ENCODE results near the gene EGFL6.

DNA sequence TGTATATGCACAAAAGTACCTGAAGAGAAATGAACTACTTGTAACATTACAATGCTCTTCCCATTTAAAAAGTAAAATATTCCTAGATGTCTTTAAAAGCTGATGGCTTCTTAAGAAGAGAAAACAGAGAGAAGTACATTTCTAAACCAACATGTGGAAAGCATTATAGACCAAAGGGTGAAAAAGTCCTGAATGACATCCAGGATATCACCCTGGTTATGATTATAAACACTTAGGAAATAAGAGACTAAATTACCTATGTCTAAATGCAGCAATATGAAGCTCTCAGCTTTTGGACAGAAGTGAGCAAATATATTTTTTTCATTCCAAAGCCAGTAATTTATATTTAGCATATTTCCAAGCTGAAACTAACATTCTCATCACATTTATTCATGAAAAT is 21.7 kb upstream of the EGFL6 start:
- TF ChIP-seq, protein P1, sequence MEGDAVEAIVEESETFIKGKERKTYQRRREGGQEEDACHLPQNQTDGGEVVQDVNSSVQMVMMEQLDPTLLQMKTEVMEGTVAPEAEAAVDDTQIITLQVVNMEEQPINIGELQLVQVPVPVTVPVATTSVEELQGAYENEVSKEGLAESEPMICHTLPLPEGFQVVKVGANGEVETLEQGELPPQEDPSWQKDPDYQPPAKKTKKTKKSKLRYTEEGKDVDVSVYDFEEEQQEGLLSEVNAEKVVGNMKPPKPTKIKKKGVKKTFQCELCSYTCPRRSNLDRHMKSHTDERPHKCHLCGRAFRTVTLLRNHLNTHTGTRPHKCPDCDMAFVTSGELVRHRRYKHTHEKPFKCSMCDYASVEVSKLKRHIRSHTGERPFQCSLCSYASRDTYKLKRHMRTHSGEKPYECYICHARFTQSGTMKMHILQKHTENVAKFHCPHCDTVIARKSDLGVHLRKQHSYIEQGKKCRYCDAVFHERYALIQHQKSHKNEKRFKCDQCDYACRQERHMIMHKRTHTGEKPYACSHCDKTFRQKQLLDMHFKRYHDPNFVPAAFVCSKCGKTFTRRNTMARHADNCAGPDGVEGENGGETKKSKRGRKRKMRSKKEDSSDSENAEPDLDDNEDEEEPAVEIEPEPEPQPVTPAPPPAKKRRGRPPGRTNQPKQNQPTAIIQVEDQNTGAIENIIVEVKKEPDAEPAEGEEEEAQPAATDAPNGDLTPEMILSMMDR (IDR thresholded peaks at IDR 0.05; ENCODE audit: low read depth, low read length), result no peak
- no peak for TF ChIP-seq EZH2phosphoT487 (IDR thresholded peaks at IDR 0.05; ENCODE audit: low read depth)
